ENCODE data around the gene NPAP1.

- TF ChIP-seq POLR2AphosphoS5 (IDR thresholded peaks at IDR 0.05; ENCODE audit: low read depth, low read length): no peak
- TF ChIP-seq, protein P1, sequence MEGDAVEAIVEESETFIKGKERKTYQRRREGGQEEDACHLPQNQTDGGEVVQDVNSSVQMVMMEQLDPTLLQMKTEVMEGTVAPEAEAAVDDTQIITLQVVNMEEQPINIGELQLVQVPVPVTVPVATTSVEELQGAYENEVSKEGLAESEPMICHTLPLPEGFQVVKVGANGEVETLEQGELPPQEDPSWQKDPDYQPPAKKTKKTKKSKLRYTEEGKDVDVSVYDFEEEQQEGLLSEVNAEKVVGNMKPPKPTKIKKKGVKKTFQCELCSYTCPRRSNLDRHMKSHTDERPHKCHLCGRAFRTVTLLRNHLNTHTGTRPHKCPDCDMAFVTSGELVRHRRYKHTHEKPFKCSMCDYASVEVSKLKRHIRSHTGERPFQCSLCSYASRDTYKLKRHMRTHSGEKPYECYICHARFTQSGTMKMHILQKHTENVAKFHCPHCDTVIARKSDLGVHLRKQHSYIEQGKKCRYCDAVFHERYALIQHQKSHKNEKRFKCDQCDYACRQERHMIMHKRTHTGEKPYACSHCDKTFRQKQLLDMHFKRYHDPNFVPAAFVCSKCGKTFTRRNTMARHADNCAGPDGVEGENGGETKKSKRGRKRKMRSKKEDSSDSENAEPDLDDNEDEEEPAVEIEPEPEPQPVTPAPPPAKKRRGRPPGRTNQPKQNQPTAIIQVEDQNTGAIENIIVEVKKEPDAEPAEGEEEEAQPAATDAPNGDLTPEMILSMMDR (IDR thresholded peaks at IDR 0.05): no peak
- TF ChIP-seq, protein P2, sequence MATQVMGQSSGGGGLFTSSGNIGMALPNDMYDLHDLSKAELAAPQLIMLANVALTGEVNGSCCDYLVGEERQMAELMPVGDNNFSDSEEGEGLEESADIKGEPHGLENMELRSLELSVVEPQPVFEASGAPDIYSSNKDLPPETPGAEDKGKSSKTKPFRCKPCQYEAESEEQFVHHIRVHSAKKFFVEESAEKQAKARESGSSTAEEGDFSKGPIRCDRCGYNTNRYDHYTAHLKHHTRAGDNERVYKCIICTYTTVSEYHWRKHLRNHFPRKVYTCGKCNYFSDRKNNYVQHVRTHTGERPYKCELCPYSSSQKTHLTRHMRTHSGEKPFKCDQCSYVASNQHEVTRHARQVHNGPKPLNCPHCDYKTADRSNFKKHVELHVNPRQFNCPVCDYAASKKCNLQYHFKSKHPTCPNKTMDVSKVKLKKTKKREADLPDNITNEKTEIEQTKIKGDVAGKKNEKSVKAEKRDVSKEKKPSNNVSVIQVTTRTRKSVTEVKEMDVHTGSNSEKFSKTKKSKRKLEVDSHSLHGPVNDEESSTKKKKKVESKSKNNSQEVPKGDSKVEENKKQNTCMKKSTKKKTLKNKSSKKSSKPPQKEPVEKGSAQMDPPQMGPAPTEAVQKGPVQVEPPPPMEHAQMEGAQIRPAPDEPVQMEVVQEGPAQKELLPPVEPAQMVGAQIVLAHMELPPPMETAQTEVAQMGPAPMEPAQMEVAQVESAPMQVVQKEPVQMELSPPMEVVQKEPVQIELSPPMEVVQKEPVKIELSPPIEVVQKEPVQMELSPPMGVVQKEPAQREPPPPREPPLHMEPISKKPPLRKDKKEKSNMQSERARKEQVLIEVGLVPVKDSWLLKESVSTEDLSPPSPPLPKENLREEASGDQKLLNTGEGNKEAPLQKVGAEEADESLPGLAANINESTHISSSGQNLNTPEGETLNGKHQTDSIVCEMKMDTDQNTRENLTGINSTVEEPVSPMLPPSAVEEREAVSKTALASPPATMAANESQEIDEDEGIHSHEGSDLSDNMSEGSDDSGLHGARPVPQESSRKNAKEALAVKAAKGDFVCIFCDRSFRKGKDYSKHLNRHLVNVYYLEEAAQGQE (IDR thresholded peaks at IDR 0.05; ENCODE audit: low read depth, low read length): no peak
- no peak for TF ChIP-seq EZH2phosphoT487 (IDR thresholded peaks at IDR 0.05; ENCODE audit: borderline replicate concordance, low read depth)
- no peak for TF ChIP-seq YY1 (IDR thresholded peaks at IDR 0.05; ENCODE audit: low read depth)
- TF ChIP-seq CHD2 (IDR thresholded peaks at IDR 0.05; ENCODE audit: low read length, partially characterized antibody): no peak
- TF ChIP-seq MAX (IDR thresholded peaks at IDR 0.05; ENCODE audit: low read depth): no peak
- TF ChIP-seq, protein P3, sequence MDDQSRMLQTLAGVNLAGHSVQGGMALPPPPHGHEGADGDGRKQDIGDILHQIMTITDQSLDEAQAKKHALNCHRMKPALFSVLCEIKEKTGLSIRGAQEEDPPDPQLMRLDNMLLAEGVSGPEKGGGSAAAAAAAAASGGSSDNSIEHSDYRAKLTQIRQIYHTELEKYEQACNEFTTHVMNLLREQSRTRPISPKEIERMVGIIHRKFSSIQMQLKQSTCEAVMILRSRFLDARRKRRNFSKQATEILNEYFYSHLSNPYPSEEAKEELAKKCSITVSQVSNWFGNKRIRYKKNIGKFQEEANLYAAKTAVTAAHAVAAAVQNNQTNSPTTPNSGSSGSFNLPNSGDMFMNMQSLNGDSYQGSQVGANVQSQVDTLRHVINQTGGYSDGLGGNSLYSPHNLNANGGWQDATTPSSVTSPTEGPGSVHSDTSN (IDR thresholded peaks at IDR 0.05): no peak
- no peak for TF ChIP-seq RXRA (IDR thresholded peaks at IDR 0.05; ENCODE audit: borderline replicate concordance, low read depth)
Measured at GRCh38 chr15:24696842-24697241, 21.3 kb downstream of the NPAP1 start.
